Measurements from ENCODE around the gene BMAL2. TPM values are rescaled to one million over a fixed set of nuclear protein-coding genes. Genes with fewer than 3 reads are reported as not detected.

BMAL2 gene
- total RNA-seq, 3 donors from 2014 or later = 2.2 to 3.9 (median 3.6) TPM

DNA sequence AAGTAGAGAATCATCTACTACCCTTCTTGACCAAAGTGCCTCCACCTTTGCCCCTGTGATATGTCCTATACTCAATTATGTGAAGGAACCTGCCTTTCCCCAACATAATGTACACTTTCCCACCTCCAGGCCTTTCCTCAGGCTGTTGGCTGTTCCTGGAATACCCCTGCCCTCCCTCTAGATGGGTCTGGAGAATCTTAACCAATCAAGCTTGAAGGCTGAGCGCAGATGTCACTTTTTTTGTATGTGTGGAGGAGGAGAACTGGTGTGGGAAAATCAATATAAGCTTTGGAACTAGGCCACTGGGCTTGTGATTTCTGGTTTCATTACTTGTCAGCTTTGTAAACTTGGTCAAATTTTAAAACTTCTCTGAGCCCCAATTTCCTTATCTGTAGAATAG lies 4.7 kb downstream of the BMAL2 start:
- DNase-seq (no peak), ATAC-seq (no peak)
- intact Hi-C loops (cut with DNase I, micrococcal nuclease) = no loop called here
- no peak overlapping the region for H3K4me3 ChIP-seq
- TF ChIP-seq, protein P1, sequence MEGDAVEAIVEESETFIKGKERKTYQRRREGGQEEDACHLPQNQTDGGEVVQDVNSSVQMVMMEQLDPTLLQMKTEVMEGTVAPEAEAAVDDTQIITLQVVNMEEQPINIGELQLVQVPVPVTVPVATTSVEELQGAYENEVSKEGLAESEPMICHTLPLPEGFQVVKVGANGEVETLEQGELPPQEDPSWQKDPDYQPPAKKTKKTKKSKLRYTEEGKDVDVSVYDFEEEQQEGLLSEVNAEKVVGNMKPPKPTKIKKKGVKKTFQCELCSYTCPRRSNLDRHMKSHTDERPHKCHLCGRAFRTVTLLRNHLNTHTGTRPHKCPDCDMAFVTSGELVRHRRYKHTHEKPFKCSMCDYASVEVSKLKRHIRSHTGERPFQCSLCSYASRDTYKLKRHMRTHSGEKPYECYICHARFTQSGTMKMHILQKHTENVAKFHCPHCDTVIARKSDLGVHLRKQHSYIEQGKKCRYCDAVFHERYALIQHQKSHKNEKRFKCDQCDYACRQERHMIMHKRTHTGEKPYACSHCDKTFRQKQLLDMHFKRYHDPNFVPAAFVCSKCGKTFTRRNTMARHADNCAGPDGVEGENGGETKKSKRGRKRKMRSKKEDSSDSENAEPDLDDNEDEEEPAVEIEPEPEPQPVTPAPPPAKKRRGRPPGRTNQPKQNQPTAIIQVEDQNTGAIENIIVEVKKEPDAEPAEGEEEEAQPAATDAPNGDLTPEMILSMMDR (IDR thresholded peaks at IDR 0.05) = no peak
- no peaks in the 10 kb centered on the region for H3K36me3 ChIP-seq (ENCODE audit: low read depth)
- peaks cover 6% of the 10 kb centered on the region for H3K4me1 ChIP-seq (ENCODE audit: low read depth)
- no peaks in the 10 kb centered on the region for H3K9me3 ChIP-seq

DNA sequence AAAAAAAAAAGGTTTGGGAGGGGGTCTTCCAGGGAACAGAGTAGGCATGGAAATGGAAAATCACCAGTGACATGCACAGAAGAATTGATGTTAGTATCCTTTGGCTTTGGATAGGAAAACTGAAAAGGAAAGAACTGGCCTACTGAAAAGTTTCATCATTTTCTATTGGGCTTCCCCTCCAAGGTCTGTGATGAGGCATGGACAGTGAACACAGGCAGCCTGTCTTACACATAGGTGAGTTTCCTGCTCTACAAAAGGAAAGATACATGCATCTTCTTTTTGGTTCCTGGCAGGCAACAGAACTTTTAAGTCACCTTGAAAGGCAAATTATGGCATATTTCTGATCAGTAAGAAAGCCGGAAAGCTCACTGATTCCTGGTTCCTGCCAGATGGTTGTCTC lies 5.8 kb downstream of the BMAL2 start:
- Histone ChIP-seq H3K36me3 (ENCODE audit: low read depth) (no peaks in the 10 kb centered on the region), H3K4me1 (ENCODE audit: low read depth) (peaks cover 3% of the 10 kb centered on the region), H3K9me3 (no peaks in the 10 kb centered on the region), H3K4me3 (no peak overlapping the region)
- TF ChIP-seq, protein P1 (IDR thresholded peaks at IDR 0.05) = no peak
- intact Hi-C loops (cut with DNase I, micrococcal nuclease) = no loop called here
- ATAC-seq = no peak
- no peak for DNase-seq

DNA sequence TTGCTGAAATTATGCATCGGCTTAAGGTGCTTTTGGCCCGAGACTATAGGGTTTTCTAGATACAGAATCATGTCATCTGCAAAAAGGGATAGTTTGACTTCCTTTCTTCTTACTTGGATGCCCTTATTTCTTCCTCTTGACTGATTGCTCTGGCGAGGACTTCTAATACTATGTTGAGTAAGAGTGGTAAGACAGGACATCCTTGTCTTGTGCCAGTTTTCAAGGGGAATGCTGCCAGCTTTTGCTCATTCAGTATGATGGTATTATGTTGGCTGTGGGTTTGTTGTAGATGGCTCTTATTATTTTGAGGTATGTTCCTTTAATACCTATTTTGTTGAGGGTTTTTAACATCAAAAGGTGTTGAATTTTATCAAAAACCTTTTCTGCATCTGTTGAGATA lies 8.3 kb downstream of the BMAL2 start:
- intact Hi-C loops (cut with DNase I, micrococcal nuclease) = no loop called here
- DNase-seq (no peak), ATAC-seq (no peak)
- Histone ChIP-seq H3K4me1 (ENCODE audit: low read depth) (no peaks in the 10 kb centered on the region), H3K9me3 (no peaks in the 10 kb centered on the region), H3K36me3 (ENCODE audit: low read depth) (no peaks in the 10 kb centered on the region), H3K4me3 (no peak overlapping the region)
- TF ChIP-seq, protein P1 (IDR thresholded peaks at IDR 0.05) = no peak

DNA sequence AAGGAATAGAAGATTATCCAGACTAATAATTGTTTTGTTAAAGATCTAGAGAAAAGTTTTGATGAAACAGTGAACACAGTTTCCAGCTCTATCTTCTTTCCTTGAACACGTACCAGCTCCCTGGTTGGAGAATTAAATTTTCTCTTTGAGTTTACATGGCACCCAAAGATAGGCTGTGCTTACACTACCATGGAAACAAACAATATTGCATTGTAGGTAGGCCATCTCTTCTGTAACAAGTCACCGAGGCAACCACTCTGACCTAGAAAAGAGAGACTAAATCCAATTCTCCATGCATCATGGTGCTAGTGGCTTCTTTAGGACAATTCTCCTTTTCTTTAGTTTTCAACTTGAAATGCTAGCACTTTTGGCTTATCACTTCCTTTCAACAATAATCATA lies 9.9 kb downstream of the BMAL2 start:
- DNase-seq (no peak), ATAC-seq (no peak)
- Histone ChIP-seq H3K36me3 (ENCODE audit: low read depth) (no peaks in the 10 kb centered on the region), H3K4me1 (ENCODE audit: low read depth) (no peaks in the 10 kb centered on the region), H3K9me3 (no peaks in the 10 kb centered on the region), H3K4me3 (no peak overlapping the region)
- intact Hi-C loops (cut with DNase I, micrococcal nuclease) = no loop called here
- TF ChIP-seq, protein P1 (IDR thresholded peaks at IDR 0.05) = no peak

DNA sequence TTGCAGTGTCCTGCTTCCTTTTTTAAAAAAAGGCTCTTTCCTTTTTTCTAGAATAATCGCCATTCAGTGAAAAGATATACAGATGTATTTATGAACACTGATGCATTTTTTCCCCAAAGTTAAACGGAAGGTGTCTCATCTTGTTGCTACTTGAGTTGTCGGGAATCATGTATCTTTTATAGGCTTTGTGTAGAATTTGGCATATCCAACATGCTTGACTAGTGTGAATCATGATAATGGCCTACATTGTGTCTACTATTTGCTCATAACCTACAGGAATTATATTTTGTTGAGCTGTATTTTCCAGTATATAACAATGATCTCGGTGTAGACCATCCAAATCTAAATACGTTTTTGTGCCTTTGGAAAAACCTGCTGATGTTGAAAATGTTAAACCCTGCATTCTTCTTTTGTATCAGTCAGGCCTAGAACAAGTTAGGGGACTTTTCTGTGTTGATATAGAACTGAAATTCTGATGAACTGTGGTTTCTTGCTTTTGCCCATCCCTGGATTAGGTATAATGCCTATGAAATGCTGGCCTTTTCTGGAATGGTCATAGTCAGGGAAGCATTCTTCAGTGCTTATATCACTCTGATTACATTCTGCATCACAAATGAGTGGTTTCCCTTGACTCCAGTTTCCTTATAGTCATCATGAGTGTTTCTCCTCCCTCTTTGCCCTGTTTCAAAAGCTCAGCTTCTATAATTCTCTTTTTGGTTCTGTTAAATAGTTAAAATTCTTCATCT lies 10.8 kb downstream of the BMAL2 start:
- ATAC-seq = no peak
- TF ChIP-seq, protein P1 (IDR thresholded peaks at IDR 0.05) = no peak
- intact Hi-C loops (cut with DNase I, micrococcal nuclease) = no loop called here

More for the DNA sequence above, 10.8 kb downstream of the BMAL2 start:
- Histone ChIP-seq H3K9me3 (no peaks in the 10 kb centered on the region), H3K4me1 (ENCODE audit: low read depth) (no peaks in the 10 kb centered on the region), H3K36me3 (ENCODE audit: low read depth) (no peaks in the 10 kb centered on the region), H3K4me3 (no peak overlapping the region)
- no peak for DNase-seq
